AG10803 (cell line): ENCODE results near the gene MAN2A2.

Experiments
- DNase-seq: peaks from one replicate; pipeline ENCODE4 v3.0.0; 2010; ENCODE audit warnings: low read depth
- H3K4me3 ChIP-seq: 2 replicates; pipeline ENCODE4 v1.5.1; 2011; ENCODE audit warnings: mild to moderate bottlenecking, low read length, control low read depth
- TF ChIP-seq, protein P1 (sequence below): conservative IDR thresholded peaks from 2 replicates; pipeline ENCODE4 v1.5.1; 2011; ENCODE audit warnings: mild to moderate bottlenecking, low read length, control low read depth, inconsistent platforms

Gene MAN2A2

DNA sequence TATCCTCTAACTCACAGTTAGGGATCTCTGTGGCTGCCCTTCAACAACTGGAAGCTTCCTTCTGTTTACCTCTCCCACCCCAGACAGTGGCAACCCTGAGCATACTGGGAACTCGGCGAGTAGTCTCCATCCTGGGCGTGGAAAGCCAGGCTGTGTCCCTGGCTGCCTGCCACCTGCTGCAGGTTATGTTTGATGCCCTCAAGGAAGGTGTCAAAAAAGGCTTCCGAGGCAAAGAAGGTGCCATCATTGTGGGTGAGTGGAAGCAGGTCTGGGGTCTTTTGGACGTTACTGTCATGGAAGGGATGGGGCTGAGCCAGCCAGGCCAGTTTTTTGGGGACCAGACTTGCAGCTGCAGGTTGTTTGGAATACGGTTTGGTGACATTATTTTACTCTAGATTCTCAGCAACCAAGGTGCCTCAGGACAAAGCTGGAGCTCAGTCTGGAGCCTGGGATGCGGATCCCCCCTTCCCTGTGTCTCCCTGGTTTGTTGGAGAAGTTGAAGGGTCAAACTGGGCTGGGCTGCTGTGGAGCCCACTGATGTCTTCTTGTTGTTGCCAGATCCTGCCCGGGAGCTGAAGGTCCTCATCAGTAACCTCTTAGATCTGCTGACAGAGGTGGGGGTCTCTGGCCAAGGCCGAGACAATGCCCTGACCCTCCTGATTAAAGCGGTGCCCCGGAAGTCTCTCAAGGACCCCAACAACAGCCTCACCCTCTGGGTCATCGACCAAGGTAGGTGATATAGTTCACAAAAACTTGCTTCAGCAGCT is 39.4 kb downstream of the MAN2A2 start:
- TF ChIP-seq, protein P1, sequence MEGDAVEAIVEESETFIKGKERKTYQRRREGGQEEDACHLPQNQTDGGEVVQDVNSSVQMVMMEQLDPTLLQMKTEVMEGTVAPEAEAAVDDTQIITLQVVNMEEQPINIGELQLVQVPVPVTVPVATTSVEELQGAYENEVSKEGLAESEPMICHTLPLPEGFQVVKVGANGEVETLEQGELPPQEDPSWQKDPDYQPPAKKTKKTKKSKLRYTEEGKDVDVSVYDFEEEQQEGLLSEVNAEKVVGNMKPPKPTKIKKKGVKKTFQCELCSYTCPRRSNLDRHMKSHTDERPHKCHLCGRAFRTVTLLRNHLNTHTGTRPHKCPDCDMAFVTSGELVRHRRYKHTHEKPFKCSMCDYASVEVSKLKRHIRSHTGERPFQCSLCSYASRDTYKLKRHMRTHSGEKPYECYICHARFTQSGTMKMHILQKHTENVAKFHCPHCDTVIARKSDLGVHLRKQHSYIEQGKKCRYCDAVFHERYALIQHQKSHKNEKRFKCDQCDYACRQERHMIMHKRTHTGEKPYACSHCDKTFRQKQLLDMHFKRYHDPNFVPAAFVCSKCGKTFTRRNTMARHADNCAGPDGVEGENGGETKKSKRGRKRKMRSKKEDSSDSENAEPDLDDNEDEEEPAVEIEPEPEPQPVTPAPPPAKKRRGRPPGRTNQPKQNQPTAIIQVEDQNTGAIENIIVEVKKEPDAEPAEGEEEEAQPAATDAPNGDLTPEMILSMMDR = no peak
- DNase-seq = no peak
- H3K4me3 ChIP-seq = no peak overlapping the region

DNA sequence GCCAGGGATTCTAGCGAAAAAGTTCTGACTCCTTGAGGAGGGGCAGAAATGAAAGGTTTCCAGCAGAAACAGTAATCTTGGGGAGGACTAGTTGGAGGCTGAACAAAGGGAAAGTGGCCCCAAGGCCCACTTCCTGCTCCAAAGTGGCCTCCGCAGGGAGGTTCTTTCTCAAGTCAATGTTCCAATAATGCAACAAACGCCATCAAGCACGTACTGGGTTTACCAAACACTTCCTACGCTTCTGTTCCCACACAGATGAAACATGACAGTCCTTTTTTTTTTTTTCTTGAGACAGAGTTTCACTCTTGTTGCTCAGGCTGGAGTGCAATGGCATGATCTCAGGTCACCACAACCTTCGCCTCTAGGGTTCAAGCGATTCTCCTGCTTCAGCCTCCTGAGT is 42.0 kb downstream of the MAN2A2 start:
- TF ChIP-seq, protein P1 = no peak
- no peak overlapping the region for H3K4me3 ChIP-seq
- DNase-seq = no peak

DNA sequence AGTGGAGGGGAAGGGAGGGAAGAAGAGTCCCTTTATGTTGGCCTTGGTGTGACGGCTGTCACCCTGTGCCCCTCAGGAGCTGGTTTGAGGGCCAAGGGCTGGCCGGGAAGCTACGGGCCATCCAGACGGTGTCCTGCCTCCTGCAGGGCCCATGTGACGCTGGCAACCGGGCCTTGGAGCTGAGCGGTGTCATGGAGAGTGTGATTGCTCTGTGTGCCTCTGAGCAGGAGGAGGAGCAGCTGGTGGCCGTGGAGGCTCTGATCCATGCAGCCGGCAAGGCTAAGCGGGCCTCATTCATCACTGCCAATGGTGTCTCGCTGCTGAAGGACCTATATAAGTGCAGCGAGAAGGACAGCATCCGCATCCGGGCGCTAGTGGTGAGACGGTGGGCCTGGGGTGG is 43.4 kb downstream of the MAN2A2 start:
- H3K4me3 ChIP-seq = no peak overlapping the region
- TF ChIP-seq, protein P1 = no peak
- DNase-seq = no peak

DNA sequence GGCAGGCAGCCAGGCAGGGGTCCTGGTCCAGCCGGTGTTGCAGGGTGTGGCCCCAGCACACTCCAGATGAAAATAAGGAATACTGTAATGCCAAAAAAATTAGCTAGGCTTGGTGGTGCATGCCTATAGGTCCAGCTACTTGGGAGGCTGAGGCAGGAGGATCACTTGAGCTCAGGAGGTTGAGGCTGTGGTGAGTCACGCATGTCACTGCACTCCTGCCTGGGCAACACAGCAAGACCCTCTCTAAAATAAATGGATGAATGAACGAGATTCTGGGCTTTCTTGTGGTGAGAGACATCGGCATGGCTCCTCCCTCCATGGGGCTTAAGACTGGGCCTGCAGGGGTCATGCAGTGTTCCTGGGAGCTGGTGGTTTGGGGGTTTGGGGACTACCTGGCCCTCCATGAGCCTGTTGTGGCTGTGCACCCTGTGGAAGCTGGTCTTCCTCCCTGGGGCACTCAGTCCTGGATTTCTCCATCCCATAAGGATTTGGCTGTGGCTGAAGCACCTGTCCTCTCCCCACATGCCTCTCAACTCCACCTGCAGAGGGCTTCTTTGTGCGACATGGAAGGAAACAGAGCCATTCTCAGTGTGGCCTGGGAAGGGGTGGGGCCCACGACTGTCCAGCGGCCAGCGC is 44.0 kb downstream of the MAN2A2 start:
- H3K4me3 ChIP-seq = no peak overlapping the region
- TF ChIP-seq, protein P1 = no peak
- no peak for DNase-seq

DNA sequence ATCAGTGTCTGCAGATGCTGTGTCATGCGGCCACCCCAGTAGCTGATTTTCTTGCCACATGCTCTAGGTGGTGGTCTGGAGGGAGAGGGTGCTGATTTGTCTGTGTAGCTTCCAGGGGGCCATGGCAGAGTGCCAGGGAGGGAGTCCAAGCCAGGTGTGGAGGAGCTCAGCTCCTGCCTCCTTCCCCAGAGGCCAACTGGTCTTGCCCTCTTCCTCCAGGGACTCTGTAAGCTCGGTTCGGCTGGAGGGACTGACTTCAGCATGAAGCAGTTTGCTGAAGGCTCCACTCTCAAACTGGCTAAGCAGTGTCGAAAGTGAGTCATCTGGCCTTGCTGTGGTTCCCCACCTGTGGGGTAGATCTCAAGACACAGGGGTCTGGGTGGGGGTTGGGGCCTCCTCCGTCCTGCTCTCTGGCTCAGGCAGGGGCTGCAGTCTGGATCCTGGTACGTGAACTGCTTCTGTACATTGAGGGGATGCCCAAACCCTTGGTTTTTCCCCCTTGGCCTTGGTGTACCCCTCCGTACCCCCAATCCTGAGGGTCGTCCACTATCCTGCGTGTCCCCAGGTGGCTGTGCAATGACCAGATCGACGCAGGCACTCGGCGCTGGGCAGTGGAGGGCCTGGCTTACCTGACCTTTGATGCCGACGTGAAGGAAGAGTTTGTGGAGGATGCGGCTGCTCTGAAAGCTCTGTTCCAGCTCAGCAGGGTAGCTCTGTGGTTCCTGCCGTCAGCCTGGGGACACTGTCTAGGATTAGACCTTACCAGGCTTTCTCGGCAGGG is 44.7 kb downstream of the MAN2A2 start:
- DNase-seq = no peak
- TF ChIP-seq, protein P1 = no peak
- H3K4me3 ChIP-seq = no peak overlapping the region

DNA sequence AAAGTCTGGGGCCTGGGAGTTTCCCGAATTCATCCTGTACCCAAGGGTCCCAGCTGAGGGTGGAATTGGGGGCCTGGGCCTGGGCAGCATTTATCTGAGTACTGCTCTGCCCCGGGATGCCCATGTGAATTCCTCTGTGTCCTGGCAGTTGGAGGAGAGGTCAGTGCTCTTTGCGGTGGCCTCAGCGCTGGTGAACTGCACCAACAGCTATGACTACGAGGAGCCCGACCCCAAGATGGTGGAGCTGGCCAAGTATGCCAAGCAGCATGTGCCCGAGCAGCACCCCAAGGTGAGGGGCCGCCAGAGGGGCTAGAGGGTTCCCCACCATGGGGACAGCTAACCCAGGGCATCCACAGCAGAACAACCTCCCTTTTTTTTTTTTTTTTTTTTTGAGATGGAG is 45.4 kb downstream of the MAN2A2 start:
- DNase-seq = no peak
- TF ChIP-seq, protein P1 = no peak
- H3K4me3 ChIP-seq = no peak overlapping the region
